Pancreas (tissue), 10 donors: ENCODE results near the gene TRIM43B. TPM values are rescaled to one million over a fixed set of nuclear protein-coding genes. Genes with fewer than 3 reads are reported as not detected.
A peak's percentile ranks its signal among the peaks of the same experiment; 100 is the strongest.
"Not testable (repeated sequence)": the region's sequence is repeated elsewhere in the genome, so short reads cannot be mapped to it uniquely, and the experiment has no call there.

Experiments used
- ATAC-seq, 4 donors: fragments of 200-7000 bp; cut with Tn5 transposase; one replicate each; pipeline versions ENCODE4 v1.8.0 to v1.9.1; 2020; ENCODE audit warnings: mild to moderate bottlenecking in 4 of 4, moderate library complexity in 4 of 4
- DNase-seq, 6 donors: peaks; one replicate each; pipeline ENCODE4 v3.0.0-alpha.2; 2020
- FAIRE-seq: peaks from 2 replicates; lab custom pipeline; 2012; peaks lifted over from hg19 to GRCh38; lab: Jason Lieb, UNC
- H3K27ac ChIP-seq, 4 donors: fragments of 200-600 bp; sonication (generic); 1 replicate in 3 of 4; 2 replicates in 1 of 4; pipeline versions ENCODE4 v1.5.0 to v1.8.0; 2020
- H3K27me3 ChIP-seq, 4 donors: fragments of 200-600 bp; one replicate each; pipeline ENCODE4 v1.8.0; 2021
- H3K36me3 ChIP-seq, 3 donors: fragments of 200-600 bp; sonication (generic) in 1 of 3; one replicate each; pipeline versions ENCODE4 v1.5.0 to v1.8.0; 2020 to 2021
- H3K4me1 ChIP-seq, 3 donors: fragments of 200-600 bp; one replicate each; pipeline ENCODE4 v1.8.0; 2021
- H3K4me3 ChIP-seq, 4 donors: fragments of 200-600 bp; sonication (generic) in 2 of 4; one replicate each; pipeline versions ENCODE4 v1.5.0 to v1.8.0; 2020 to 2021
- H3K9me3 ChIP-seq, 4 donors: fragments of 200-600 bp; one replicate each; pipeline ENCODE4 v1.8.0; 2021
- WGBS, 2 donors: extraction: QIAGEN DNeasy Blood & Tissue Kit; methylation state at CpG; one replicate each; pipeline ENCODE4 v1.1.7; 2013; 5-methylcytosine and 5-hydroxymethylcytosine counted together
- intact Hi-C, 3 donors: fragments of 100-400 bp; cut with DNase I; formaldehyde crosslinking; loops; one replicate each; pipeline versions ENCODE4 v1.11.1 to v1.14.2; 2022
- polyA plus RNA-seq, 2 donors: library from polyadenylated mRNA; stranded (reverse); fragments of 200-250 nt; gene quantifications; one replicate each; pipeline ENCODE4 v1.2.3, GENCODE V29; 2013
- total RNA-seq, 6 donors: library from RNA; stranded (reverse); fragmentation: NEBNext Ultra II Directional in 4 of 6; extraction: Animal tissue kit (Norgen Biotek cat#: 25700) in 4 of 6; gene quantifications; one replicate each; pipeline versions ENCODE4 v1.2.1 to v1.2.4, GENCODE V29; 2021 to 2023
- TF ChIP-seq, protein P1 (sequence below), 4 donors: fragments of 200-600 bp; sonication (generic) in 3 of 4; IDR thresholded peaks; one replicate each; pipeline versions ENCODE4 v1.5.0 to v1.8.0; 2021; ENCODE audit warnings: antibody characterized with exemption in 4 of 4
- donor health status: healthy with polysubstance abuse.
- donor health status: DM: no; HTN: no; CAD: no; lungs with moderate emphysema.
- donor health status: DM: no; HTN: no; CAD: no.
- donor health status: control.
- donor health status: control.
- donor health status: Bipolar disorder and iron deficiency.
- donor health status: DM: yes; HTN: yes; CAD: no.
- donor health status: DM: no; HTN: no; CAD: no.
- donor health status: DM: no; HTN: no; CAD: no.
- donor health status: DM: yes; HTN: yes; CAD: no.

The TRIM43B gene
- total RNA-seq (not detected), polyA plus RNA-seq (not detected)

DNA sequence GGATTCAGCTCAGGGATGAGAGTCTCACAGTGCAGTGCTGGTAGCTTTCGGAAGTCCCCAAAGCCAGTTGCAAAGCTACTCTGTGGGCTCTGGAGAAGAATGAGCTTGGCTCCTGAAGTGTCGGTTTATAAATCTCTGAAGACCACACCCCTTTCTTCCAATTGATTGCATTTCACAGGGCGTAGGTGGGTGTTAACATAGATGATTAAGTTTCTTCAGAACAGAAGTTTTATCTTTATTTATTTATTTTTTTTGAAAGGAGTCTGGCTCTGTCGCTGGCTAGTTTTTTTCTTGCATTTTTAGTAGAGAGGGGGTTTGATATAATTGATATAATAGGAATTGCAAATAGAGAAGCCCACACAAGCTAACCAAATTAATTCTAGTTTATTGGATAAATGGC, at the start of gene TRIM43B:
Gene TRIM43B, minus strand, starts transcription at position 101 of the 400 bp plus-strand sequence. CDS start 2,040 bp downstream, outside the sequence.
- H3K9me3 ChIP-seq, FAIRE-seq, intact Hi-C loops, DNase-seq, H3K36me3 ChIP-seq, ATAC-seq, H3K4me3 ChIP-seq, H3K4me1 ChIP-seq, H3K27me3 ChIP-seq, H3K27ac ChIP-seq: not testable (repeated sequence)
- WGBS, 2 donors: 93 to 95% methylated on average over 1 of the region's 4 CpGs

DNA sequence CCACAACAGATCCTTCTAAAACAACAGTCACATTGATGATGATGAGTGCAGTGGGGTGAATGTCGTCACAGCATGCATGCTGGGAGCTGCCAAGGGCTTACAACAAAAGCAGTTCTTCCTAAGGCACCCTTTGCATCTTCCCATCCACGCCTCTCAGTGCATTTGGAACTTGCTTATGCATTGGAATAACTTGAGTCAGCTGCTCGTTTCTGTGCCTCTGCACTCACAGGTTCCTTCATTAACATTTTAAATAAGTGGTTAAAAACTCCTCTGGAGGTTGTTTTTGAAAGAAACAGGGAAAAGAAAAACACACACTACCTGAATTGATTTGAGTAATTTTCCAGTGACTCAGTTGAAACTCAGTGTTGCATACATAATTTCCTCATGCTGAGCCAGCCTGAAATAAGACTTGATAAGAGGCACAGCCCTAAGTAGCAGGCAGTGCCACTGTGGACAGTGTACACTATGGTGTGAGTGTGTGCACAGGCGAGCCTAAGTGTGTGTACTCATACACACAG, 46.8 kb upstream of the TRIM43B start:
- DNase-seq (no peak), FAIRE-seq (no peak), ATAC-seq (no peak)
- 85 to 92% methylated on average over 4 of the region's 4 CpGs for WGBS, 2 donors
- Histone ChIP-seq H3K4me1 (peaks cover 0 to 9% (median 0%) of the 10 kb centered on the region in 3 donors), H3K36me3 (no peaks in the 10 kb centered on the region), H3K9me3 (no peaks in the 10 kb centered on the region), H3K27me3 (no peaks in the 10 kb centered on the region), H3K4me3 (no peak overlapping the region), H3K27ac (no peak overlapping the region)
- TF ChIP-seq, protein P1, sequence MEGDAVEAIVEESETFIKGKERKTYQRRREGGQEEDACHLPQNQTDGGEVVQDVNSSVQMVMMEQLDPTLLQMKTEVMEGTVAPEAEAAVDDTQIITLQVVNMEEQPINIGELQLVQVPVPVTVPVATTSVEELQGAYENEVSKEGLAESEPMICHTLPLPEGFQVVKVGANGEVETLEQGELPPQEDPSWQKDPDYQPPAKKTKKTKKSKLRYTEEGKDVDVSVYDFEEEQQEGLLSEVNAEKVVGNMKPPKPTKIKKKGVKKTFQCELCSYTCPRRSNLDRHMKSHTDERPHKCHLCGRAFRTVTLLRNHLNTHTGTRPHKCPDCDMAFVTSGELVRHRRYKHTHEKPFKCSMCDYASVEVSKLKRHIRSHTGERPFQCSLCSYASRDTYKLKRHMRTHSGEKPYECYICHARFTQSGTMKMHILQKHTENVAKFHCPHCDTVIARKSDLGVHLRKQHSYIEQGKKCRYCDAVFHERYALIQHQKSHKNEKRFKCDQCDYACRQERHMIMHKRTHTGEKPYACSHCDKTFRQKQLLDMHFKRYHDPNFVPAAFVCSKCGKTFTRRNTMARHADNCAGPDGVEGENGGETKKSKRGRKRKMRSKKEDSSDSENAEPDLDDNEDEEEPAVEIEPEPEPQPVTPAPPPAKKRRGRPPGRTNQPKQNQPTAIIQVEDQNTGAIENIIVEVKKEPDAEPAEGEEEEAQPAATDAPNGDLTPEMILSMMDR (IDR thresholded peaks at IDR 0.05): no peak
- intact Hi-C loops: no loop called here

DNA sequence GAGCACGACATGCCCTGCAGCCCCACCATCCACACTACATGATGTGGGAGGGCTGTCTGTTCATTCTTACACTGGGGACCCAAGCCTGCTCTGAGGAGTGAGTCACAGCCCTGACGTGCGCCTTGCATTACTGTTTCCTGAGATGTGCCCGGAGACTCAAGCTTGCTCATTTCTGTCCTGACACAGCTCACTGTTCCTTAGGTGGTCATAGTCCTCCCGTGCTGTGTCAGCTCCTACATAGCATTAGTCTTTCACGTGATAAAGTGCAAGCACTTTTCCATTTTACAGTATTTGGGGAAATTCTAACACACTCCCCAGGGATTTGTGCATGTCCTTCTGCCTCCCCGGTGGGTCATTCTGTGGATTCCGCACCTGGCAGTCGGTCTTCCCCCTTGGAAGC, 46.2 kb upstream of the TRIM43B start:
- Histone ChIP-seq H3K4me3 (no peak overlapping the region), H3K27me3 (no peaks in the 10 kb centered on the region), H3K27ac (no peak overlapping the region), H3K4me1 (peaks cover 0 to 9% (median 0%) of the 10 kb centered on the region in 3 donors), H3K9me3 (no peaks in the 10 kb centered on the region), H3K36me3 (no peaks in the 10 kb centered on the region)
- no peak for ATAC-seq
- 91 to 96% methylated on average over 9 of the region's 9 CpGs for WGBS, 2 donors
- TF ChIP-seq, protein P1 (IDR thresholded peaks at IDR 0.05): no peak
- no peak for FAIRE-seq
- DNase-seq: no peak
- intact Hi-C loops: no loop called here

DNA sequence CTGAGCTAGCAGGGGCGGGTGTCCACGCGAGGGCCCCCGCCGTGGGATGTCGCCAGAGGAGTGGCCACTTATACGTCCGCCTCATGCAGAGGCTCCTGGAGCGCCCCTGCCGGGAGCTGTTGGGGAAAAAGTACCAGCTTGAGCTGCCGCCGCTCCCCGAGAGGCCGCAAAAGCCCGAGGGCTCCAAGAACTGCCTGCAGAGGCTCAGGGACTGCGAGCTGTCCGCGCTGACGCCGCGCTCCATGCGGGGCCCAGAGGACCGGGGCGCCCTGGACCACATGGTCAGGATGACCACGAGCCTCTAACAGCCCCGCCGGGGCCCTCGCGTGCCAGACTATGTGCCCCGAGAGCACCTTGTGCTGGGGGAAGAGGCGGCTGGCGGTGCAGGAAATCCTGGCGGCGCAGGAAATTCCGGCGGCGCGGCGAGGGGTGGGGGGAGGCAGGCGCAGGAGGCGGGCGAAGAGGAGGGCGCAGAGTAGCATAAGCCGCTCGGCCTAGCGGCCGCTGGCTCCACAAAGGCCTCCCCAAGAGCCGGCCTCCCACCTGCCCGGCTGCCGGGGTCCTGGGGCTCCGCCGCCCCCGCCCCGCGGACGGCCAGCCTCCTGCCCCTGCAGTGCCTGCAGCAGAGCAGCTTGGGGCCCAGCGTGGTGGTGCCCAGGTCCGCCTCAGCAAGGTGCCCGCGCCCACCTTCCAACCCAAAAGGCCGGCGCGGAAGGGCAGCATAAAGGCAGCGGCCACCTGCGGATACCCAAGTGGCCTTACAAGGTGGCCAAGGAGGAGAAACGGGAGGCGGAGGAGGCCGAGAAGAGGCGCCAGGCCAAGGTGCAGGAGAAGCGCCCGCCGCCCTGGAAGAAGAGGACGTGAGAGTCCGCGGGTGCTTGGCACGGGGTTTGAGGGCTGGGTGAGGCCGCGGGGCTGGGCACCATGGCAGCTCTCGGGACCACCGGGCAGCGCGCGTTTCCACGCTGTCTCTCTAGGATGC, 42.1 kb upstream of the TRIM43B start:
- Histone ChIP-seq H3K27ac (peak overlapping the region; percentile 67 to 87 (median 82)), H3K4me1 (peaks cover 0 to 9% (median 0%) of the 10 kb centered on the region in 3 donors), H3K36me3 (no peaks in the 10 kb centered on the region), H3K9me3 (no peaks in the 10 kb centered on the region), H3K4me3 (peak overlapping the region; percentile 69 to 91 (median 84)), H3K27me3 (no peaks in the 10 kb centered on the region)
- intact Hi-C loops: no loop called here
- WGBS, 2 donors: 0 to 3% methylated on average over 73 to 84 of the region's 84 CpGs
- no peak for FAIRE-seq
- DNase-seq: peak; percentile 64 to 91 (median 75)
- ATAC-seq: peak; percentile 91 to 98 (median 96)
- TF ChIP-seq, protein P1 (IDR thresholded peaks at IDR 0.05): peak in 2 of 4 donors; percentile 15 to 29

DNA sequence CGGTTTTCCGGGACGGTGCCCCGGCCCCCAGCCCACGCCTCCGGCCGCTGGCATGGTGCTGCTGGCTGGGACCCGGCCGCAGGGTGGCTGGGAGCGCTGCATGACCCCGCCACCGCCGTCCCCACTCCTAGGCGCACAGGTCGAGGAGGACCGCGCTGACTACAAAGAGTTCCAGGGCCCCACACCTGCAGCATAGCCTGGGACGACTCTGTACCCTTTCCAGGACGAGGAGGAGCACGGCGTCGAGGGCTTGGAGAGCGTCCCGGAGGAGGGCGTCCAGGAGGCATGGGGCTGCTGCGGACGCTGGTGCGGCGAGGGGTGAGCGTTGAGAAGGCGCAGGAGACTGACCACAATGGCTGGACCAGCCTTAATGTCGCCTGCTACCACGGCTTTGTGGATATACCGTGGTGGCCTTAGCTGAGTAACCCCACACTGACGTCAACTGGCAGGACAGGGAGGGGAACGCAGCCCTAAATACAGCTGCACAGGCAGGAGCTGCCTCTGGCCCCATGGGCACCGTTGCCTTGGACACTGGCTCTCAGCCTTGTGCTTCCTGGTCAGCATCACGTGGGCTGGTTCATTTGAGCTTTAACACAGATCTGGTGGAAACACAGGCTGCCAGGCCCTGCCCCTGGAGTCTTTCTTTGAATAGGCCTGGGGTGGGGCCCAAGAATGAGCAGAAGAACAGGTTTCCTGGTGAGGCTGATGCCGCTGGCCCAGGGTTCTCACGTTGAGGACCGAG, 40.9 kb upstream of the TRIM43B start:
- 87 to 89% methylated on average over 38 to 41 of the region's 41 CpGs for WGBS, 2 donors
- peaks cover 0 to 9% (median 0%) of the 10 kb centered on the region in 3 donors for H3K4me1 ChIP-seq
- FAIRE-seq (no peak), DNase-seq (peak in 5 of 6 donors; percentile 4 to 65 (median 38)), ATAC-seq (peak in 1 of 4 donors; percentile 19)
- H3K27ac ChIP-seq: peak overlapping the region in 3 of 4 donors; percentile 80 to 87 (median 83)
- no peaks in the 10 kb centered on the region for H3K36me3 ChIP-seq
- TF ChIP-seq, protein P1 (IDR thresholded peaks at IDR 0.05): no peak
- intact Hi-C loops: no loop called here
- no peaks in the 10 kb centered on the region for H3K9me3 ChIP-seq
- peak overlapping the region in 2 of 4 donors; percentile 89 to 91 for H3K4me3 ChIP-seq
- no peaks in the 10 kb centered on the region for H3K27me3 ChIP-seq
